ENCODE data around the gene TMEM37. TPM values are rescaled to one million over a fixed set of nuclear protein-coding genes. Genes with fewer than 3 reads are reported as not detected.

Gene TMEM37
- total and polyA plus RNA-seq, 9 of the 15 experiments (the other 6 are each of a cell fraction or from before 2014, with no cell fraction given): 0.03 to 0.64 (median 0.31) TPM; not detected in 1

DNA sequence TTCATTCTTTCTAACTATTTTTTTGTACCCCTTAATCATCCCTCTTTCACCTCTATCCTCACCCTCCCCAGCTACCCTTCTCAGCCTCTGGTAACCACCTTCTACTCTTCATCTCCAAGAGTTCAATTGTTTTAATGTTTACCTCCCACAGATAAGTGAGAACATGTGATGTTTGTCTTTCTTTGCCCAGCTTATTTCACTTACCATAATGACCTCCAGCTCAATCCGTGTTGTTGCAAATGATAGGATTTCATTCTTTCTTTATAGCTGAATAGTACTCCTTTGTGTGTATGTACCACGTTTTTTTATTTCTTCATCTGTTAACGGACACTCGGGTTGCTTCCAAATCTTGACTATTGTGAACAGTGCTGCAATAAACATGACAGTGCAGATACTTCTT, 22.1 kb upstream of the TMEM37 start:
- BruUV-seq (replicated peaks): no TSS peak
- Histone ChIP-seq H2AFZ (ENCODE audit: low read depth, low read length) (no peak overlapping the region), H3K4me2 (ENCODE audit: insufficient read depth, low read length) (no peak overlapping the region), H3K27me3 (ENCODE audit: control insufficient read depth in 2 of 2, insufficient read depth in 2 of 2, low read length in 2 of 2) (peaks cover 2 to 15% of the 10 kb centered on the region in 2 experiments; a peak in 2 of 5 replicates), H3K4me1 (replicated peaks in 1 of 2; ENCODE audit: control insufficient read depth in 2 of 2, insufficient read depth in 2 of 2, low read length in 2 of 2) (no peaks in the 10 kb centered on the region), H3K9me1 (ENCODE audit: control insufficient read depth, insufficient read depth, low read length) (no peaks in the 10 kb centered on the region), H3K36me3 (ENCODE audit: control insufficient read depth, insufficient read depth, low read length) (no peaks in the 10 kb centered on the region), H3K4me3 (no peak overlapping the region), H3K27ac (ENCODE audit: extremely low read depth, low read depth, low read length) (no peak overlapping the region), H3K79me2 (ENCODE audit: control insufficient read depth, insufficient read depth, low read length) (no peaks in the 10 kb centered on the region), H3K9ac (ENCODE audit: insufficient read depth in 1 of 2, low read depth in 2 of 2, low read length in 2 of 2) (no peak overlapping the region), H3K9me3 (replicated peaks; ENCODE audit: control insufficient read depth, insufficient read depth, low read depth, low read length) (no peaks in the 10 kb centered on the region), H4K20me1 (replicated peaks; ENCODE audit: control insufficient read depth, insufficient read depth, low read length) (no peaks in the 10 kb centered on the region)
- intact Hi-C loops (cut with micrococcal nuclease) (no loop called here), in situ Hi-C loops (cut with MboI) (loop anchor here (10.0 kb wide), 1 partner anchor 255 kb away; no protein-coding TSS in a partner anchor)
- FAIRE-seq (no peak), ATAC-seq (no peak), DNase-seq (ENCODE audit: extremely low read depth in 1 of 4, low spot score in 3 of 4) (no peak)
- POLR2A ChIA-PET: no interaction called here
- CTCF ChIA-PET (ENCODE audit: low intra/inter-chr PET ratio): interaction anchor here (2.4 to 5.6 kb wide), 2 partner anchors 66 to 250 kb away, joined by 18 to 56 read pairs; no protein-coding TSS in a partner anchor
- TF ChIP-seq, protein P1, sequence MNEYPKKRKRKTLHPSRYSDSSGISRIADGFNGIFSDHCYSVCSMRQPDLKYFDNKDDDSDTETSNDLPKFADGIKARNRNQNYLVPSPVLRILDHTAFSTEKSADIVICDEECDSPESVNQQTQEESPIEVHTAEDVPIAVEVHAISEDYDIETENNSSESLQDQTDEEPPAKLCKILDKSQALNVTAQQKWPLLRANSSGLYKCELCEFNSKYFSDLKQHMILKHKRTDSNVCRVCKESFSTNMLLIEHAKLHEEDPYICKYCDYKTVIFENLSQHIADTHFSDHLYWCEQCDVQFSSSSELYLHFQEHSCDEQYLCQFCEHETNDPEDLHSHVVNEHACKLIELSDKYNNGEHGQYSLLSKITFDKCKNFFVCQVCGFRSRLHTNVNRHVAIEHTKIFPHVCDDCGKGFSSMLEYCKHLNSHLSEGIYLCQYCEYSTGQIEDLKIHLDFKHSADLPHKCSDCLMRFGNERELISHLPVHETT (CRISPR knock-in tag; conservative IDR thresholded peaks at IDR 0.05 in 1 of 2, IDR thresholded peaks at IDR 0.05 in 1 of 2): no peak
- TF ChIP-seq, protein P2, sequence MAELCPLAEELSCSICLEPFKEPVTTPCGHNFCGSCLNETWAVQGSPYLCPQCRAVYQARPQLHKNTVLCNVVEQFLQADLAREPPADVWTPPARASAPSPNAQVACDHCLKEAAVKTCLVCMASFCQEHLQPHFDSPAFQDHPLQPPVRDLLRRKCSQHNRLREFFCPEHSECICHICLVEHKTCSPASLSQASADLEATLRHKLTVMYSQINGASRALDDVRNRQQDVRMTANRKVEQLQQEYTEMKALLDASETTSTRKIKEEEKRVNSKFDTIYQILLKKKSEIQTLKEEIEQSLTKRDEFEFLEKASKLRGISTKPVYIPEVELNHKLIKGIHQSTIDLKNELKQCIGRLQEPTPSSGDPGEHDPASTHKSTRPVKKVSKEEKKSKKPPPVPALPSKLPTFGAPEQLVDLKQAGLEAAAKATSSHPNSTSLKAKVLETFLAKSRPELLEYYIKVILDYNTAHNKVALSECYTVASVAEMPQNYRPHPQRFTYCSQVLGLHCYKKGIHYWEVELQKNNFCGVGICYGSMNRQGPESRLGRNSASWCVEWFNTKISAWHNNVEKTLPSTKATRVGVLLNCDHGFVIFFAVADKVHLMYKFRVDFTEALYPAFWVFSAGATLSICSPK (IDR thresholded peaks at IDR 0.05; ENCODE audit: borderline replicate concordance): no peak
- TF ChIP-seq ZNF140 (CRISPR knock-in tag; IDR thresholded peaks at IDR 0.05): no peak
- TF ChIP-seq, protein P3, sequence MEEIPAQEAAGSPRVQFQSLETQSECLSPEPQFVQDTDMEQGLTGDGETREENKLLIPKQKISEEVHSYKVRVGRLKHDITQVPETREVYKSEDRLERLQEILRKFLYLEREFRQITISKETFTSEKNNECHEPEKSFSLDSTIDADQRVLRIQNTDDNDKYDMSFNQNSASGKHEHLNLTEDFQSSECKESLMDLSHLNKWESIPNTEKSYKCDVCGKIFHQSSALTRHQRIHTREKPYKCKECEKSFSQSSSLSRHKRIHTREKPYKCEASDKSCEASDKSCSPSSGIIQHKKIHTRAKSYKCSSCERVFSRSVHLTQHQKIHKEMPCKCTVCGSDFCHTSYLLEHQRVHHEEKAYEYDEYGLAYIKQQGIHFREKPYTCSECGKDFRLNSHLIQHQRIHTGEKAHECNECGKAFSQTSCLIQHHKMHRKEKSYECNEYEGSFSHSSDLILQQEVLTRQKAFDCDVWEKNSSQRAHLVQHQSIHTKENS (CRISPR knock-in tag; IDR thresholded peaks at IDR 0.05): no peak
- no peak for TF ChIP-seq ADNP (tag; IDR thresholded peaks at IDR 0.05)
- no peak for TF ChIP-seq ZNF133 (CRISPR knock-in tag; IDR thresholded peaks at IDR 0.05)
- TF ChIP-seq, protein P4, sequence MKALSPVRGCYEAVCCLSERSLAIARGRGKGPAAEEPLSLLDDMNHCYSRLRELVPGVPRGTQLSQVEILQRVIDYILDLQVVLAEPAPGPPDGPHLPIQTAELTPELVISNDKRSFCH (CRISPR knock-in tag; IDR thresholded peaks at IDR 0.05): no peak
- TF ChIP-seq, protein P4 (tag; IDR thresholded peaks at IDR 0.05): no peak
- TF ChIP-seq PTTG1 (tag; IDR thresholded peaks at IDR 0.05; ENCODE audit: low read depth): no peak
- TF ChIP-seq ZNF24 (IDR thresholded peaks at IDR 0.05): no peak
- TF ChIP-seq SNRNP70 (optimal IDR thresholded peaks at IDR 0.05; ENCODE audit: low read depth, low read length): no peak
- no peak for TF ChIP-seq CCAR2 (IDR thresholded peaks at IDR 0.05; ENCODE audit: low read depth, low read length)
- no peak for TF ChIP-seq ZNF232 (CRISPR knock-in tag; IDR thresholded peaks at IDR 0.05)
- no peak for TF ChIP-seq TRIM28 (IDR thresholded peaks at IDR 0.05)
- WGBS (ENCODE audit: insufficient coverage, low coverage, missing lambda C conversion rate): 0% methylated on average over 4 of the region's 4 CpGs

Data from K562 (cell line).